ENCODE results near the gene NAB1.
A peak's percentile ranks its signal among the peaks of the same experiment; 100 is the strongest.

Gene NAB1

DNA sequence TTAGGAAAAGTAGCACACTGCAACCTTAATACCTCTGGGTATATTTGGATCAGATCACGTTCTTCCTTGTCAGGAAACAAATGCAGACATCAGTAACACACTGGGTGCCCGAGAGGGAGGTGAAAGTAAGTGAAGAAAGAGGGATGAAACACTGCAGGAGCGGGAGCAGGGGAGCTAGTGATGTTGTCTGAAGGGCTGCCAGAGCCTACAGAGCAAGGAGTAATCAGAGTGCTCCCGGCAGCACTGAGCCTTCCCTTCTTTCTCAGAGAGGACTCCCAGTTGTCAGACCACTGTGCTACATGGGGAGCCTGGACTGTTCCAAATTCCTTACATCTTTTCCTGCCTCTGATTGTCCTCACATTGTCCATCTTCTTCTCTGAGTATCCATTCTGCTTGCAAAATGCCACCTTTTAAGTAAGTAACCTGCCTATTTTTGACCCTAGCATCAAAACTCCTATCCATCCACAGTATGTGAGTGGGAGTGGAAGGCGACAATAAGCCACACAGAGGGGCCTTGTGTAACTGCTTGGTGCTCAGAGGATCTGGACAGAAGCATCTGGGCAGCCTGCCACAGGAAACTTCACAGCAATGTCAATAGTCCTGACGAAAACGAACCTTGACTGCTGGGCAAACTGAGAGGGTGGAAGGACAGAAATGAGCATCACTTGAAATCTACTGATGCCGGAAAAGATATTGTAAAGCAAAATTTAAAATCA, 10.8 kb upstream of the NAB1 start:
- no peak for DNase-seq

DNA sequence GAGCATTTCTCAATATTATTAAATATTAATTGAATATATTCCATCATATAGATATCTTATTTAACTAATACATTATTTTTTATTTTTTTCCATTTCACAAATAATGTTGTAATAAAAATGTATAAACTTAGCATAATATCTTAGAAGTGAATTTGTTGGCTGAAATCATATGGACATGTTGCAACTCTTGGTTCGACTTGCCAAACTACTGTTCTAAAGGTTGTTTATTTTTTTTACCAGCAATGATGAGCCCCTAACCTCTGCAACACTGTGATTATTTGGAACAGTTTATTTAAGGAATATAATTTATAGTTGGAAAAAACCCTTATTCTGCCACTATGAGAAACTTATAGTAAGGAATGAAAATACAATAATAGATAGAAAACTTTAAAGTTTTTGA, 8.8 kb upstream of the NAB1 start:
- no peak for DNase-seq

DNA sequence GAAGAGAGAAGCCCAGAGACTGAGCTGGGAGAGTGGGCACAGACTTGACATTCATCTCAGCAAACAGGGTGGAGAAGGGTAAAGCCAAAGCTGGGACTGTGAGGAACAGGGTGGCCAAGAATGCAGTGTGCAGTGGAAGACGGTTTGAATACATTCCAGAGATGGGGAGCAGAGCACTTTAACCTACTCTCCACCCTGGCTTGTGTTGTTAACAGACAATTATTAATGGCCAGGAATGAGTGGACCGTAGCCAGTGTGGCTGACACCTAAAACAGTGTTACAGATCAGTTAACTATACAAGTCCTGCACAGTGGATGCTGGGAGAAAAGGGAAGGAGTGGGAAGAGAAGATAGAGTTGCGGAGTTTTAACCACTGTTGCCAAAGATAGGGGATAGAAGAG, 7.4 kb upstream of the NAB1 start:
- no peak for DNase-seq

DNA sequence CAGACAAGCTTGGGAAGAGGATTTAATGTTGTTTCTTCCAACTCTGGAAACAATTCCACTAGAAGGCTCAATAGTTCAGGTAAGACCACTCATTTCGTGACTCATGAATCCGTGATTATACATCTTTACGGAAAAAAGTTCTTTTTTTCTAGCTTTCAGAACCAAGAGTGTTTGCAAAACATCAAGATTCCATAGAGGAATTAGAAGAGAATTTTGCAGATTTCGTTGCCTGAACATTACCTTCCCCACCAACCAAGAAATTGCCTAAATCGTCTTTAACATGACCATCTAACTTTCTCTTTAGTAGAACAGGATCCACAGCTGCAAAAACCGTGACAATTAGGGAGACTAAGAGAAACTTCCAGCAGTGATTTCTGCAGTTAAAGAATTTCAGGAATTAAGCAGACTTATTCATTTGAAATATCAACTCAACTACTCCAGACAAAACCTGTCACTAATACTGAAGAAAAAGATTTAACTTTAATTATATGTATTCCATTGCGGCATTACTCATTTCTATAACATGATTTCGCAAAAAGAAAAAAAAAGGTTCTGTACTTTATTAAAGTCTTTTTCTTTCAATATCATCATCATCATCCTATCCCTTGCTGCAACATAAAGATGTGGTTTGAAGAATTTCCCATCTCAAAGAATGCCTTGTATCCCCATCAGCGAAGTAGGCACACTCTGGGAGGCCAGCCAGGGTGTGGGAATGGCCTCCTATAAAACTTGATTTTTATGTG, 1.9 kb upstream of the NAB1 start:
- no peak for DNase-seq

DNA sequence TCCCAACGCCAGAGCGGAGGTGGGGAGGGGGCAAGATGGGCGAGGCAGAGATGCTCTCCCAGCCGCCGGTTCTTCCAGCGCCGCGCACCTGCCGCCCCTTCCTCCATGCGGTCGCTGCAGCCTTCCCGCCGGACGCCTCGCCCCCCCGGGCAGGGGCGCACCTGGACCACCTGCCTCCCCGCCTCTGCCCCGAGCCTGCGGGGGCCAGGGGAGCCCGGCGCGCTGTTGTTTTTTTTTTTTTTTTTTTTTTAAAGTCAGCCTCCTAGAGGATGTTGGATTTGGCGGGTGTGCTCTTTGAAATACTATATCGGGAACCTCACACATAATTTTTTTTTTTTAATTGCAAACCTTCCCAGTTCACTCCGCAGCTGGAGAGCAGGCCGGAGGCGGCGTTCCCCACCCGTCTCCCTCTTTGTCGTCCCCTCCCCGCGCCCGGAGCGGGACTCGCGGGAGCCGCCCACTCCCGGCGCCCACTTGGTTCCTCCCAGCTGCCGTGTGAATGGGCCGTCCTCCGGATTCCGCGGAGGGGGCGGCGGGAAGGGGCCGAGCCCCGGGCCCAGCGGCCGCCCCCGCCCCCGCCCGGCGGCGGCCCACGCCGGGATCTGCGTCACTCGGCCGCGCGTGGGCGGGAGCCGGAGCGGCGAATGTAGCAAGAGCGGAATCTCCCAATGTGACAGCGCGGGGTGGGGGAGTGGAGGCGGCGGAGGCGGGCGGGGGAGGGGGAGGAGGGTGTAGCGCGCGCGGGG, 421 bp upstream of the NAB1 start:
- DNase-seq: peak; percentile 87

DNA sequence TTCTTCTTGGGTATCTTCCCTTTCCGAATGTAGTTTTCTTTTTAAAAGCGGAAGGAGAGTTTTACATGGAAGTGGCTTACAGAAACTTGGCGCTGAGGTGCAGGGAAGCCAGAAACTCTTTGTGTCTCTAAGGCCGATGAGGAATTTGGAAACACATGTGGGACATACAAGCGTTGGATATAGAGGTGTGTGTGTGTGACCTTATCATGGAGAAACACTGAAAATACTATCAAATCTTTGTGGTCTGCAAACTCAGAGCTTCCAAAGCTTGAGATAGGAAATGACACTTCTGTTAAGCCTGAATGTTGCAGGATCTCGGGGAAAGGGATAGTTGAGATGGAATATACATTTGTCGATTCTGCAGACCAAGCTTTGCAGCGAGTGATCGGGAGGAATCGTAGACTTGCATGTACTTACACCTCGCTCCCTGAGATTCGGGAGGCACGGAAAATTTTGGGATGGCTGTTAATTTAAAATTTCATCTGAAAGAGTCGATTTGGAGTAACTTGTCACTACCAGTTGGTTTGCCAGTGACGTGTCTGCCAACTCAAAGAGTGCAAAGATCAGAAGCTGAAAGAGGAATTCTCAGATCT, 1.0 kb downstream of the NAB1 start:
- DNase-seq: peak; percentile 16

DNA sequence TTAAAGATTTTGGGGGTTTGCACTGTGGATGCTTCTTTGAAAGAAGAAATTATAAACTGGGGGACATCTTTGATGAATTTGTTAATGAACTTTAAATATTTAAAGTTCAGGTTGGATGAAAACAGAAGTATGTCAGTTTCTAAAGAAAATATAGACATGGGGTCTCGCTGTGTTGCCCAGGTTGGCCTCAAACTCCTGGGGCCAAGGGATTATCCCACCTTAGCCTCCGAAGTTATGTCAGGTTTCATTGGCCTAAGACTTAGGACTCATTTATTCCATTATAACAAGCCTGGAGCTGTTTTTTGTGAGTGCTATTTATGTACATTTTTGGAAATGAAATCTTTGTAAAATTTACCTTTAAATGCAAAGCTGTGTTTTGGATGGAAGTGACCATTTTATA, 2.5 kb downstream of the NAB1 start:
- no peak for DNase-seq

DNA sequence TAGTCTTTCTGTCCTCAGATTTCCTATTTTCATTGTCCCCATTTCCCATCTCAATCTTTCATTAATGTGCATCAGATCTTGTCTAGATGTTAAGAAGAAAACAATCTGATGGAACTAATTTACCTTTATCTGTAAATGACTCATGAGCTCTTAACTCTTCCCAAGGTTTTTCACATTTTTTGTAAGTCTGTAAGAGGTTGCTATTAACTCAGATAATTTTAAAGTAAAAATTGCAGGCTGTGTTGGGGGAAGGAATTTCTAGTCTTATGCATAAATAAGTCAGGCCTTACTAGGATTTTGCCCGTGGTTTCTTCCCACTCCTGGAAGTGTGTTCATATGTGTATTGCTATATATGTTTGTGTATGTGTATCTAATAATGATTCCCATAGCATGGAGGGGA, 4.3 kb downstream of the NAB1 start:
- DNase-seq: no peak

DNA sequence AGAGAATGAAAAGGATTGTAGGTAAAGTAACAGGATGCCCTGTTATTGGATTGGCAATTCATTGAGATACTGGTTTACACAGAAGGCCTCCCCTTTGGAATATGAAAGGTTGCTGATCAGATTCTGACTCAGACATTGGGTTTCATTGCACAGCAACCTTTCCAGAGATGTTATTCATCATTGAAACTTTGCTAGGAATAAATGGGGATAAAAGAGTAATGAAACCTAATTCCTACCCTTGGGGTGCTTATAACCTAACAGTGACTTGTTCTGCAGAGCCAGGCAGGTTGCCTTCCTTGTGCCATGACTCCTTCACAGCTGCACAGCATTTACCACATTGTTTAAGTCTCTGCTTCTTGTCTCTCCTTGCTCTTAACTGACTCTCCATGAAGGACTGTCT, 5.0 kb downstream of the NAB1 start:
- DNase-seq: no peak

DNA sequence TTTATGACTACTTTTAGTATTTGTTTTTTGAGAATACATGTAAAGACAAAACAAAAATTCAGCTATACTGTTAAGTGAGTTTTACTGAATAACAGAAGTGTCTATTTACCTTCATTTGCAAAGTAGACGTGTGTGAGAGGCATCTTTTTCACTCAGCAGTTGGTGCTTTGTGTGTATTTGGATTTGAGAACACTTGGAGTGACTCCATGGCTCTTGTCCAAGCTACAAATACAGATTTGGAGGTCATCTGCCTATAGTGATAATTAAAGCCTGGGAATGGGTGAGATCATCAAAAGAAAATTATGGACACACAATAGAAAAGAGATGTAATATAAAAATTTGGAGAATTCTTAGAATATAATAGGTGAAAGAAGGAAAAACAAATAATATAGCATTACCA, 6.2 kb downstream of the NAB1 start:
- no peak for DNase-seq

DNA sequence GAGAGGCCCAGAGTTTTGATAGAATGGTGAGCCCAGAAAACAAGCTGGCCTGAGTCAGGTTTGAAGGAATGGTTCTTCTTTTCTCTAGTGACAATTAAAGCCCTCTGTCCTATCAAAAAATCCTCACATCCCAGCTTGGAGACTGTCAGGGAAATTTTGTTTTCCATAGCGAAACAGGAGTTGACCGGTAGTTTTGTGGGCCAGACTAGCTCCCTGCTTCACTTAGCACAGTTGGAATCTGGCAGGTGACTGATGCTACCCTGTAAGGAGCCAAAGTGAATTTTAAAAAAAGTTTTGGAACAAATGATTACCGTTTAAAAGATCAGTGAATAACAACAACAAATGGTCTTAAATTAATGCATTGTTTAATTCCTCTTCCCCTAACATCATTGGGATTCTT, 6.7 kb downstream of the NAB1 start:
- no peak for DNase-seq

DNA sequence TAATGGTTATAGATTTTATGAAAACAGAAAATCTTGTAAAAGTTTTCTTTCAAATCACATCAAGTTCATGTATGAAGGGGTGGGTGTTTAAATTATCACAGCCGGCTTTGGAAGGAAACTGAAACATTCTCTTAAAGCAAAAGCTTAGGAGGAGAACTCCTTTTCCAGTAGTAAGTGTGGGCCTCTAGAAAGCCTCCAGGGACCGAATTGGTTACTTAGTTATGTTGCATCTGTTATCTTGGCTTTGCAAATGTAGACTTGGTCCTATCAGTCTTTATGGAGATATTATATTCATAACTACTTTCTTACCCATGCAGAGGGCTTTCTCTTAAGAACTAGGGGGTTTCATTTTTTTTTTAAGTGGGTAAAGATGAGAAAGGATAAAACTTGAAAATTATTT, 7.4 kb downstream of the NAB1 start:
- DNase-seq: no peak

DNA sequence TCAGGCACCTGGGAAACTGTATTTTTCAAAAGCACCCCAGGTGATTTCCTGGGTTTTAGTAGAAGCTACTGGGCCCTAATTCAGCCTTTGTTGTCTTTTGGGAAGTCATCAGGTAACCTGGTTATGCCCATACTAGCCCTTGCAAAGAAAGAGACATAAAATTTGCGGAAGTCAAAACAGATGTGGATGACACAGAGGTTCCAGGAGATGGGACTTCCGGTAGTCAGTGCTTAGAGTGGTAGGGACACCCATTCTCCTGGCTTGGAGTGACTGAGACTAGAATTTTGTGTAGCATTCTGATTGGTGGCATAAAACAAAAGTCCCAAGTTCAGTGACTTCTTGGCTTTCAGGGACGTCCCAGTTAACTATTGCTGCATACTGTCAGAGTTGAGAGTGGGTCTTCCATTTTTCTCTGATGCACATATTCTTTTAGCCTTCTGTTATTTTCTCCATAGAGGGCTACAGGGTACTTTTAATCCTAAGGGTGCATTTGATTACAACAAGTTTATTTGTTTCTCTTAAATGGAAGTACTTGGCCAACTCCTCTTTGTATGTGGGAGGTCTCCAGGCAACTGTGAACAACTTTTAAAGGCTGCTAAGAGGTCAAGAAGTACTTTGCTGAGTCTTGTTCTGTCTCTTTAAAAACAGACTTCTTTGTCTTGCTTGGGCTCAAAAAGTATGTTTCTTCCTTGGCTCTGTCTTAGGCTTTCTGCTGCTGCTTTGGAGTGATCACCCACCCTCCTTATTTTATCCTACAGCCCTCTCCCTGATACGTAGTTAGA, 8.8 kb downstream of the NAB1 start:
- no peak for DNase-seq

DNA sequence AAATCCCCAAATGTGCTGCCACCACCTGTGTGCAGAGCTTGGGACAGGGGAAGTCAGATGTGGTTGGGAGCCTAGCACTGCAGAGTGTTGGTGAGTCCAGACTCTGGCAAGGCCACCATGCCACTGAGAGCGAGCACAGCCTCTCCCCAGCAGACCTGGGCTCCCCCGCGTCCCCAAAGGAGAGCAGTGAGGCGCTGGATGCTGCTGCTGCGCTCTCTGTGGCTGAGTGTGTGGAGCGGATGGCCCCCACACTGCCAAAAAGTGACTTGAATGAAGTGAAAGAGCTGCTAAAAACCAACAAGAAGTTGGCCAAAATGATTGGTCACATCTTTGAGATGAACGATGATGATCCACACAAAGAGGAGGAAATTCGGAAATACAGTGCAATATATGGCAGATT, 10.7 kb downstream of the NAB1 start:
- DNase-seq: no peak

DNA sequence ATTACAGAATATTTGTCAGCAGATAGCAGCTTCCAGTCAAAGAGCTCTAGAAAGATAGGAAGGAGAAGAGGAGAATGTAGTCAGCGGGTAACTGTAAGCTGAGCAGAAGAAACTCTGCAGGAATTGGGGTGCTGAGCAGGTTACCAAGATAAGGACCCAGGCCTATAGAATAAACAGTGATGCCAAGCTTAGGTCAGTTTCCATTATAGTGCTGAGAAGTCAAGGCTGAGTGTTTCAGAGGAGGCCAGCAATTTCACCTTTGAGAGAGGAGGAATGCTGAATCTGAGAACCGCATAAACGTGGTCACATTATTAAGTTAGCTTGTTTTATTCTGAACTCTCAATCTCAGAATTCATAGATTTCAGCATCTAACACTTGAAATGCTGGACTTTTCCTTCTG, 13.9 kb downstream of the NAB1 start:
- DNase-seq: no peak

DNA sequence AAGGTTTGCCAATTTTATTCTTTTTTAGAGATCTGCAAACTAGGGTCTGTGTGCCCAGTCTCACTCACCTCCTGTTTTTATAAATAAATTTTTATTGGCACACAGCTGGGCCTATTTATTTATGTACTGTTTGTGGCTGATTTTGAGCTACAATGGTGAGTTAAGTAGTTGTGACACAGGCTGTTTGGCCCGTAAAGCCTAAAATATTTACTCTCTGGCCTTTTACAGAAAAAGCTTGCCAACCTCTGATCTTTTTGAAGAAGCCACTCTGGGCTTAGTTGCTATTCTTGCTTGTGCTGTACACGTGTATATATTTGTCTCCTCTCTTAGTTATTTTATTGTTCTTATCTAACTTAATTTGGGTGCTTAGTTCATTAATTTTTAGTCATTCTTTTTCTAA, 14.5 kb downstream of the NAB1 start:
- DNase-seq: no peak

DNA sequence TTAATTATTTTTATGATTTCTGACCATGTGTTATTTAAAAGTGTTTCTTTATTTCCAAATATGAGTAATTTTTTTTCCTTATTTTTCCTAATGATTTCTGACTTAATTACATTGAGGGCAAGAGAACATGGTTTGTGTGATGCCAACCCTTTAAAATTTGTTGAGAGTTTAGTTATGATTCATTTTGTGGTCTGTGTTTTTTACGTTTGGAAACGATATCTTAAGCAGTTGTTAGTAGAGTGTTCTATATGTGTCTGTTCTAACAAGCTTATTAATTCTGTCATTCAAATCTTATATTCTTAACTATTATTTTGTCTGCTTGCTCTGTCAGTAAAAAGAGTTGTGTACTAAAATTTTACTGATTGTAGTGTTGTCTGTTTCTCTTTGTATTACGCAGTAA, 15.0 kb downstream of the NAB1 start:
- no peak for DNase-seq

DNA sequence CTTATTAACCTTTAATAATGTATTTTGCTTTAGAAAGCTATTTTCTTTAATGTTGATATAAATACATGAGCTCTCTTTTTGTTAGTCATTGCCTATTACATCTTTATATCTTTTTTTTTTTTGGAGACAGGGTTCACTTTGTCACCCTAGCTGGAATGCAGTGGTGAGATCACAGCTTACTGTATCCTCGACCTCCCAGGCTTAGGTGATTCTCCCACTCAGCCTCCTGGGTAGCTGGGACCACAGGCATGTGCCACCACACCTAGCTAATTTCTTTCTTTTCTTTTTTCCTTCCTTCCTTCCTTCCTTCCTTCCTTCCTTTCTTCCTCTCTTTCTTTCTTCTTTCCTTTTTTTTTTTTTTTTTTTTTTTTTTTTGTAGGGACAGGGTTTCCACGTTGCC, 15.4 kb downstream of the NAB1 start:
- no peak for DNase-seq

DNA sequence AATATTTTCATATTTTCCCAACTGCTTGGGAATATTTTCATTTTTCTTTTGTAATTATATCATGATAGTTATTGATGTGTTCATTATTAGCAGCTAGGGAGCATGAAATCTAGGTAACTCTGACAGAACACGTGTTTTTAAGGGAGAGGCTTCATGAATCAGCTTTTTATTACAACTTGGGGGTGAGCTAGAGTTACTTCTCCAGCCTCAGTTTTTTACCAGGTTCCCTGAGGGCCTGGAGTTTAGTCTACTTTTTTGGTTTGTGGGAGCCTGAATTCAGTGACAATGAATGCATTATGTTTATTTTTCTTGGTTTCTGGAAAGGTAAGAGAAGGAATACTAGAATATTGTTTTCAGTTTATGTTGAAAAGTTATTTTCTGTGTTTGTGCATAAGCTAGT, 18.0 kb downstream of the NAB1 start:
- no peak for DNase-seq

DNA sequence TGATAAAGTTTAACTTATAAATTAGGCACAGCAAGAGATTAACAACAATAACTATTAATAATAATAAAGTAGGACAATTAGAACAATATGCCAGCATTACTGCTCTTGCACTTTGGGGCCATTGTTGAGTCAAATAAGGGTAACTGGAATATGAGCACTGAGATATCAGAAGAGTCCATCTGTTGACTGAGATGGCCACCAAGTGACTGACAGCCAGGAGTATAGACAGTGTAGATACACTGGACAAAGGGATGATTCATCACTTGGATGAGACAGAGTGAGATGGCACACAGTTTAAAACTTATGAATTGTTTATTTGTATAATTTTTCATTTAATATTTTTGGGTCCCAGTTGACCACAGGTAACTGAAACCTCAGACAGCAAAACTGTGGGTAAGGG, 20.0 kb downstream of the NAB1 start:
- DNase-seq: no peak

DNA sequence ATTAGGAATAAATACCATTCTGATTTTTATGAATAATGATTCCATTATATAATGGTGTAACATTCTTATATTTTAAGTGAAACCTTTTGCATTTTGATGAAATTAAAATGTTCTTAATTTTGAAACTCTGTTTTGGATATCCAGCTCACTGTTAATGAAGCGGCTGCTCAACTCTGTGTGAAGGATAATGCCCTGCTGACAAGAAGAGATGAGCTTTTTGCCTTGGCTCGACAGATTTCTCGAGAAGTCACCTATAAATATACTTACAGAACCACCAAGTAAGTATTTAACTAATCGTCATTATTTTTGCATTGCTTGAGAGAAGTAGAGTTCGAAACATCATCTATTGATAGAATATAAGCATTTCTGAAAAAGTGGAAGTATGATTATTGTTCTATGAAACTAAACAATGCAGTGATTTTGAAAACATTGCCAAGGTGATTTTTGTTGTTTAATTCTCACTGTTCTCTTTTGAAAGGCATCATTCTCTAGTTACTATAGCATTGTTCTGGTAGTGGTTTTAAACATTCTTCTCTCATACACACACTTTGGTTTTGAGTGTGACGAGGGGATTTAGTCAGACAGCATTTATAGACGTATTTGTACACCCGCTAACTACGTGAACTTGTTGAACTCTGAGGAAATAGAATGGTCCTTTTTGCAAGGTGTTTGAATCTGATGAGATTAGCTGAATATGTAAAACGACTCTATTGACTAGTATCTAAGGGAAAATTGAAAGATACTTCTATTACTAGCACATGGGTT, 21.5 kb downstream of the NAB1 start:
- DNase-seq: peak; percentile 56

DNA sequence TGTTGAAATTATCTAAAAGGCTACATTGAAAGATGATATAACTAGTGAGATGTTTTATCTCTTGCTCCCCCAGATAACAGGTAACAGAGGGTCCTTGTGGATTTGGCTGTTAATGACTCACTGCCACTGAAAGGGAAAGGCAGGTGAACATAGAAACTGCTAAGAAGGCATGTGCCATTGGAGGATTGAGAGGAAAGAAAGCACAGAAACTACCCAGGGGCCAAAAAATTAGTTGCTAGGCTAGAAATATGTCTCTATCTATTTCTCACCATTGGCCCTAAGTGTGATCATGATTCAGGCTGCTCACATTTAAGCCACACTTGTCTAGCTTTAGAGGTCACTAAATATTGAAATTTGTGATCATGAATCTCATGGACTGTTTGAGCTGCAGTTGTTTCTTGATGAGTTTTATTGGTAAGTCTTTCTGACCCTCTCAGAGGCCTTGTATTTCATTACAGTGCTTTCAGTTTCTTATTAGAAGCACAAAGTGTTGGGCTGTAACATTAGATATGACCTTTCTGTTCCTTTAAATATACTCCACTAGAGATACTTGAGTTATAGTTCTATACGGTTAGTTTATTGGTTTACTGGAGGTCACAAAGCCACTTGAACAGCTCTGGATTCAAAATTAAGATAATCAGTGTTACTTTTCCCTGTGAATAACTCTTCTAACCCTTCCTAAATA, 26.2 kb downstream of the NAB1 start:
- peak; percentile 15 for DNase-seq

Data from activated CD4-positive, alpha-beta T cell treated with anti-CD3 and anti-CD28 coated beads, Interleukin-2, Interleukin-6, amounts not matched to agents 100 ng/mL and 50 ng/mL, durations not matched to agents 16 hours and 8 hours (primary cell).